ENCODE results near the gene RTRAF. TPM values are rescaled to one million over a fixed set of nuclear protein-coding genes. Genes with fewer than 3 reads are reported as not detected.

RTRAF gene
- polyA plus RNA-seq, 1 donor from 2014 or later = 119 TPM

GRCh38 chr14:52042371-52043289 lies 53.3 kb downstream of the RTRAF start:
- Histone ChIP-seq H2AFZ (ENCODE audit: low read depth, low read length) (no peak overlapping the region), H4K20me1 (ENCODE audit: insufficient read depth) (no peaks in the 10 kb centered on the region), H3F3A (ENCODE audit: insufficient read depth, low read length, poor library complexity, severe bottlenecking) (no peaks in the 10 kb centered on the region), H3K27ac (ENCODE audit: low read length) (no peak overlapping the region), H3K9me3 (ENCODE audit: low read length) (no peaks in the 10 kb centered on the region), H3K36me3 (ENCODE audit: insufficient read depth, low read length) (no peaks in the 10 kb centered on the region), H3K4me3 (ENCODE audit: low read length) (no peak overlapping the region), H3K79me2 (replicated peaks; ENCODE audit: insufficient read depth, low read length) (no peaks in the 10 kb centered on the region), H3K4me2 (ENCODE audit: low read length) (no peak overlapping the region), H3K9me2 (ENCODE audit: insufficient read depth, low read length) (no peaks in the 10 kb centered on the region), H3K27me3 (ENCODE audit: insufficient read depth, low read depth, low read length) (no peaks in the 10 kb centered on the region), H3K9ac (ENCODE audit: low read length) (no peak overlapping the region)
- TF ChIP-seq REST (IDR thresholded peaks at IDR 0.05; ENCODE audit: borderline replicate concordance) (no peak), CTCF (IDR thresholded peaks at IDR 0.05; ENCODE audit: poor library complexity, severe bottlenecking) (no peak), MXI1 (conservative IDR thresholded peaks at IDR 0.05; ENCODE audit: poor library complexity, severe bottlenecking) (no peak), EZH2 (IDR thresholded peaks at IDR 0.05; ENCODE audit: borderline replicate concordance, insufficient read depth, low read length, poor library complexity, severe bottlenecking) (no peak), RAD21 (conservative IDR thresholded peaks at IDR 0.05) (no peak), EP300 (conservative IDR thresholded peaks at IDR 0.05; ENCODE audit: poor library complexity, severe bottlenecking) (no peak)

- H3K9ac ChIP-seq (ENCODE audit: low read length) = no peak overlapping the region
- no peak overlapping the region for H3K4me2 ChIP-seq (ENCODE audit: low read length)
- H3K9me3 ChIP-seq (ENCODE audit: low read length) = no peaks in the 10 kb centered on the region
- no peaks in the 10 kb centered on the region for H3K27me3 ChIP-seq (ENCODE audit: insufficient read depth, low read depth, low read length)
- H4K20me1 ChIP-seq (ENCODE audit: insufficient read depth) = no peaks in the 10 kb centered on the region
- TF ChIP-seq TAF1 (IDR thresholded peaks at IDR 0.05; ENCODE audit: low read depth) = no peak
- TF ChIP-seq CTCF (IDR thresholded peaks at IDR 0.05; ENCODE audit: poor library complexity, severe bottlenecking) = peak; percentile 11
- no peaks in the 10 kb centered on the region for H3K9me2 ChIP-seq (ENCODE audit: insufficient read depth, low read length)
- no peaks in the 10 kb centered on the region for H3K36me3 ChIP-seq (ENCODE audit: insufficient read depth, low read length)
- no peaks in the 10 kb centered on the region for H3F3A ChIP-seq (ENCODE audit: insufficient read depth, low read length, poor library complexity, severe bottlenecking)
- H2AFZ ChIP-seq (ENCODE audit: low read depth, low read length) = no peak overlapping the region
- H3K79me2 ChIP-seq (replicated peaks; ENCODE audit: insufficient read depth, low read length) = no peaks in the 10 kb centered on the region
- H3K4me3 ChIP-seq (ENCODE audit: low read length) = no peak overlapping the region
- H3K27ac ChIP-seq (ENCODE audit: low read length) = no peak overlapping the region
Observed at GRCh38 chr14:52043690-52044089, 54.3 kb downstream of the RTRAF start.

Measured in neural cell (in vitro differentiated cells).